ENCODE results near the gene POMP.
"Not testable (repeated sequence)": the region's sequence is repeated elsewhere in the genome, so short reads cannot be mapped to it uniquely, and the experiment has no call there.

DNA sequence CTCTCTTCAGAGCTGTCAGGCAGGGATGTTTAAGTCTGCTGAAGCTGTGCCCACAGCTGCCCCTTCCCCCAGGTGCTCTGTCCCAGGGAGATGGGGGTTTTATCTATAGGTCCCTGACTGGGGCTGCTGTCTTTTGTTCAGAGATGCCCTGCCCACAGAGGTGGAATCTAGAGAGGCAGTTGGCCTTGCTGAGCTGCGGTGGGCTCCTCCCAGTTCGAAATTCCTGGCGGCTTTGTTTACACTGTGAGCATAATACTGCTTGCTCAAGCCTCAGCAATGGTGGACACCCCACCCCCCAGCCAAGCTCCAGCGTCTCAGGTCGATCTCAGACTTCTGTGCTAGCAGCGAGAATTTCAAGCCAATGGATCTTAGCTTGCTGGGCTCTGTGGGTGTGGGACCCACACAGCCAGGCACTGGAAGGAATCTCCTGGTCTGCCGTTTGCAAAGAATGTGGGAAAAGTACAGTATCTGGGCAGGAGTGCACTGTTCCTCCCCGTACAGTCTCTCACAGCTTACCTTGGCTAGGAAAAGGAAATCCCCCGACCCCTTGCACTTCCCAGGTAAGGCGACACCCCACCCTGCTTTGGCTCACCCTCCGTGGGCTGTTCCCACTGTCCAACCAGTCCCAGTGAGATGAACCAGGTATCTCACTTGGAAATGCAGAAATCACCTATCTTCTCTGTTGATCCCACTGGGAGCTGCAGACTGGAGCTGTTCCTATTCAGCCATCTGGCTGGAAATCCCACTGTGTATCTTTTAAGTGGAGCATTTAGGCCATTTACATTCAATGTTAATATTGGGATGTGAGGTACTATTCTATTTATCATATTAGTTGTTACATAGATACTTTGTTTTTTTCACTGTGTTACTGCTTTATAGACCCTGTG is 34.9 kb downstream of the POMP start:
- TF ChIP-seq POLR2A (IDR thresholded peaks at IDR 0.05) = not testable (repeated sequence)
- TF ChIP-seq, protein P1, sequence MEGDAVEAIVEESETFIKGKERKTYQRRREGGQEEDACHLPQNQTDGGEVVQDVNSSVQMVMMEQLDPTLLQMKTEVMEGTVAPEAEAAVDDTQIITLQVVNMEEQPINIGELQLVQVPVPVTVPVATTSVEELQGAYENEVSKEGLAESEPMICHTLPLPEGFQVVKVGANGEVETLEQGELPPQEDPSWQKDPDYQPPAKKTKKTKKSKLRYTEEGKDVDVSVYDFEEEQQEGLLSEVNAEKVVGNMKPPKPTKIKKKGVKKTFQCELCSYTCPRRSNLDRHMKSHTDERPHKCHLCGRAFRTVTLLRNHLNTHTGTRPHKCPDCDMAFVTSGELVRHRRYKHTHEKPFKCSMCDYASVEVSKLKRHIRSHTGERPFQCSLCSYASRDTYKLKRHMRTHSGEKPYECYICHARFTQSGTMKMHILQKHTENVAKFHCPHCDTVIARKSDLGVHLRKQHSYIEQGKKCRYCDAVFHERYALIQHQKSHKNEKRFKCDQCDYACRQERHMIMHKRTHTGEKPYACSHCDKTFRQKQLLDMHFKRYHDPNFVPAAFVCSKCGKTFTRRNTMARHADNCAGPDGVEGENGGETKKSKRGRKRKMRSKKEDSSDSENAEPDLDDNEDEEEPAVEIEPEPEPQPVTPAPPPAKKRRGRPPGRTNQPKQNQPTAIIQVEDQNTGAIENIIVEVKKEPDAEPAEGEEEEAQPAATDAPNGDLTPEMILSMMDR (IDR thresholded peaks at IDR 0.05) = not testable (repeated sequence)

Measured in adrenal gland (tissue), 5 donors.